Heart right ventricle (tissue), 16 donors: ENCODE data around the gene HAS3. TPM values are rescaled to one million over a fixed set of nuclear protein-coding genes. Genes with fewer than 3 reads are reported as not detected.

ENCODE experiments used
- ATAC-seq, 8 donors: fragments of 200-7000 bp; cut with Tn5 transposase; one replicate each; pipeline ENCODE4 v1.9.1; 2020; ENCODE audit warnings: mild to moderate bottlenecking in 8 of 8, moderate library complexity in 8 of 8, moderate number of reproducible peaks in 1 of 8
- DNase-seq, 2 donors: peaks; one replicate each; pipeline ENCODE4 v3.0.0-alpha.2; 2020
- H3K27ac ChIP-seq, 10 donors: fragments of 200-600 bp; sonication (generic) in 2 of 10; one replicate each; pipeline versions ENCODE4 v1.5.0 to v1.8.0; 2020 to 2022; ENCODE audit warnings: mild to moderate bottlenecking in 3 of 10
- H3K27me3 ChIP-seq, 7 donors: fragments of 200-600 bp; one replicate each; pipeline ENCODE4 v1.8.0; 2021 to 2022; ENCODE audit warnings: mild to moderate bottlenecking in 2 of 7
- H3K36me3 ChIP-seq, 9 donors: fragments of 200-600 bp; sonication (generic) in 1 of 9; one replicate each; pipeline versions ENCODE4 v1.5.0 to v1.8.0; 2020 to 2022; ENCODE audit warnings: mild to moderate bottlenecking in 2 of 9
- H3K4me1 ChIP-seq, 9 donors: fragments of 200-600 bp; sonication (generic) in 1 of 9; one replicate each; pipeline versions ENCODE4 v1.5.0 to v1.8.0; 2020 to 2022; ENCODE audit warnings: mild to moderate bottlenecking in 4 of 9
- H3K4me3 ChIP-seq, 10 donors: fragments of 200-600 bp; sonication (generic) in 2 of 10; one replicate each; pipeline versions ENCODE4 v1.5.0 to v1.8.0; 2020 to 2022; ENCODE audit warnings: mild to moderate bottlenecking in 7 of 10, moderate library complexity in 2 of 10
- H3K9me3 ChIP-seq, 11 donors: fragments of 200-600 bp in 10 of 11; sonication (generic) in 2 of 11; one replicate each; pipeline versions ENCODE4 v1.5.0 to v1.8.0; 2013 to 2022; ENCODE audit warnings: mild to moderate bottlenecking in 2 of 11, control low read depth in 1 of 11, moderate library complexity in 1 of 11
- CTCF ChIP-seq, 9 donors: fragments of 200-600 bp; sonication (generic) in 2 of 9; IDR thresholded peaks; one replicate each; pipeline versions ENCODE4 v1.5.0 to v1.8.0; 2021 to 2022; ENCODE audit warnings: antibody characterized with exemption in 9 of 9, mild to moderate bottlenecking in 5 of 9, moderate library complexity in 1 of 9
- WGBS, 2 donors: extraction: QIAGEN DNeasy Blood & Tissue Kit; methylation state at CpG; one replicate each; pipeline ENCODE4 v1.1.7; 2013; ENCODE audit warnings: inconsistent platforms in 1 of 2; 5-methylcytosine and 5-hydroxymethylcytosine counted together
- intact Hi-C, 10 donors: fragments of 100-400 bp; cut with DNase I; formaldehyde crosslinking; loops; one replicate each; pipeline versions ENCODE4 v1.11.1 to v1.14.2; 2022
- polyA plus RNA-seq, 2 donors: library from polyadenylated mRNA; stranded (reverse); fragments of 200-250 nt; gene quantifications; one replicate each; pipeline ENCODE4 v1.2.3, GENCODE V29; 2013
- total RNA-seq, 10 donors: library from RNA; stranded (reverse); fragmentation: NEBNext Ultra II Directional in 3 of 10; extraction: Animal tissue kit (Norgen Biotek cat#: 25700) in 3 of 10; gene quantifications; one replicate each; pipeline versions ENCODE4 v1.2.1 to v1.2.4, GENCODE V29; 2021 to 2023
- donor health status: Arrhythmogenic right ventricular cardiomyopathy.
- donor health status: ischemic (EF 13 %, LVEDD 7.1; RV severe dilation, severe dysfunction).
- donor health status: healthy with polysubstance abuse.
- donor health status: DM: no; HTN: yes; CAD: no.
- donor health status: DM: no; HTN: no; CAD: no.
- donor health status: ischemic (EF 25% LVEDD 6.9; RV normal size, moderate dysfunction).
- donor health status: ischemic (EF 25% LVEDD 5.7; RV mildly dilated, moderate dysfunction).
- donor health status: healthy.
- donor health status: DM: yes; HTN: yes; CAD: no.
- donor health status: Ischemic cardiomyopathy.
- donor health status: ischemic (EF 35%, LVEDD 5.7; RV mildly dilated, moderate dysfunction).
- donor health status: nonischemic (EF 11% LVEDD 7.7; RV severe dilation, severe dysfunction).
- donor health status: DM: yes; HTN: yes; CAD: no.
- donor health status: PGD.
- donor health status: ischemic (EF 29% LVEDD 5.4; RV normal size, mild dysfunction).
- donor health status: nonischemic (EF 23%, LVEDD 6.1; RV moderate dilation, normal function).

HAS3 gene
- total and polyA plus RNA-seq, 12 donors = 0.15 to 1.8 (median 0.38) TPM

- no peak overlapping the region for H3K27ac ChIP-seq
- no peak overlapping the region for H3K4me3 ChIP-seq
- DNase-seq = no peak
- TF ChIP-seq CTCF (IDR thresholded peaks at IDR 0.05) = no peak
- H3K27me3 ChIP-seq = no peaks in the 10 kb centered on the region
- H3K36me3 ChIP-seq = peaks cover 0 to 73% (median 14%) of the 10 kb centered on the region in 9 donors
- ATAC-seq = no peak
- intact Hi-C loops = loop anchor here in 4 of 10 donors (5.0 to 10.0 kb wide), 4 partner anchors 120 to 602 kb away; partner anchors contain the start of gene TANGO6 (in 1 of the 4)
- H3K4me1 ChIP-seq = peaks cover 6 to 58% (median 27%) of the 10 kb centered on the region in 9 donors
- 94% methylated on average over 25 of the region's 25 CpGs for WGBS, 2 donors
- H3K9me3 ChIP-seq = no peaks in the 10 kb centered on the region
These were observed 9.0 kb downstream of the HAS3 start for GRCh38 chr16:69114346-69114975.

- Histone ChIP-seq H3K4me3 (no peak overlapping the region), H3K27ac (no peak overlapping the region), H3K36me3 (peaks cover 0 to 73% (median 19%) of the 10 kb centered on the region in 9 donors), H3K4me1 (peaks cover 6 to 60% (median 27%) of the 10 kb centered on the region in 9 donors), H3K9me3 (no peaks in the 10 kb centered on the region), H3K27me3 (no peaks in the 10 kb centered on the region)
- no peak for TF ChIP-seq CTCF (IDR thresholded peaks at IDR 0.05)
- intact Hi-C loops = loop anchor here in 4 of 10 donors (5.0 to 10.0 kb wide), 4 partner anchors 120 to 603 kb away; partner anchors contain the start of gene TANGO6 (in 1 of the 4)
- DNase-seq = no peak
- ATAC-seq = no peak
- 97 to 98% methylated on average over 6 of the region's 6 CpGs for WGBS, 2 donors
These were observed 9.5 kb downstream of the HAS3 start for GRCh38 chr16:69114976-69115355.

GRCh38 chr16:69115361-69115760 is 9.9 kb downstream of the HAS3 start:
- no peak for TF ChIP-seq CTCF (IDR thresholded peaks at IDR 0.05)
- Histone ChIP-seq H3K9me3 (no peaks in the 10 kb centered on the region), H3K4me1 (peaks cover 6 to 60% (median 27%) of the 10 kb centered on the region in 9 donors), H3K27me3 (no peaks in the 10 kb centered on the region), H3K4me3 (no peak overlapping the region), H3K36me3 (peaks cover 0 to 73% (median 22%) of the 10 kb centered on the region in 9 donors), H3K27ac (no peak overlapping the region)
- no peak for ATAC-seq
- 98 to 99% methylated on average over 5 of the region's 5 CpGs for WGBS, 2 donors
- intact Hi-C loops = loop anchor here in 3 of 10 donors (10.0 kb wide), 3 partner anchors 121 to 591 kb away; partner anchors contain the start of gene TANGO6 (in 1 of the 3)
- no peak for DNase-seq

- no peak for TF ChIP-seq CTCF (IDR thresholded peaks at IDR 0.05)
- DNase-seq = no peak
- peak overlapping the region in 2 of 10 donors; percentile 68 to 76 for H3K27ac ChIP-seq
- intact Hi-C loops = loop anchor here in 3 of 10 donors (10.0 kb wide), 3 partner anchors 121 to 591 kb away; partner anchors contain the start of gene TANGO6 (in 1 of the 3)
- no peaks in the 10 kb centered on the region for H3K9me3 ChIP-seq
- 76 to 83% methylated on average over 1 of the region's 1 CpG for WGBS, 2 donors
- H3K4me1 ChIP-seq = peaks cover 6 to 60% (median 27%) of the 10 kb centered on the region in 9 donors
- H3K36me3 ChIP-seq = peaks cover 0 to 73% (median 26%) of the 10 kb centered on the region in 9 donors
- no peak for ATAC-seq
- H3K4me3 ChIP-seq = no peak overlapping the region
- no peaks in the 10 kb centered on the region for H3K27me3 ChIP-seq
These were observed 10.4 kb downstream of the HAS3 start for GRCh38 chr16:69115837-69116236.
